Cardiac muscle cell (in vitro differentiated cells and primary cell): ENCODE results near the gene INO80E. TPM values are rescaled to one million over a fixed set of nuclear protein-coding genes. Genes with fewer than 3 reads are reported as not detected.
"Not testable (repeated sequence)": the region's sequence is repeated elsewhere in the genome, so short reads cannot be mapped to it uniquely, and the experiment has no call there.

Source experiments
- DNase-seq, 2 donors: peaks; one replicate each; pipeline versions ENCODE4 v3.0.0 to v3.0.0-alpha.2; 2010 to 2017; ENCODE audit warnings: low read depth in 1 of 2, low spot score in 1 of 2
- H3K27ac ChIP-seq: fragments of 200-600 bp; sonication (generic); 2 replicates; pipeline ENCODE4 v1.5.1; 2016
- H3K27me3 ChIP-seq: fragments of 200-600 bp; sonication (generic); 2 replicates; pipeline ENCODE4 v1.6.0; 2016; ENCODE audit warnings: control low read depth
- H3K36me3 ChIP-seq: fragments of 200-600 bp; sonication (generic); 2 replicates; pipeline ENCODE4 v1.5.1; 2016; ENCODE audit warnings: control low read depth
- H3K4me1 ChIP-seq: fragments of 200-600 bp; sonication (generic); 2 replicates; pipeline ENCODE4 v1.8.1; 2017; ENCODE audit warnings: low read depth, mild to moderate bottlenecking, mixed run types
- H3K4me3 ChIP-seq: fragments of 200-600 bp; sonication (generic); 2 replicates; pipeline ENCODE4 v1.5.1; 2016; ENCODE audit warnings: mild to moderate bottlenecking
- H3K9me3 ChIP-seq: fragments of 200-600 bp; sonication (generic); 2 replicates; pipeline ENCODE4 v1.5.1; 2017; ENCODE audit warnings: low read depth, mild to moderate bottlenecking, control low read depth
- CTCF ChIP-seq: IDR thresholded peaks from 2 replicates; pipeline ENCODE4 v1.5.1; 2012; ENCODE audit warnings: low read depth, mild to moderate bottlenecking, low read length
- polyA plus RNA-seq: library from polyadenylated mRNA; unstranded; fragments of >200 nt; fragmentation: Nextera tagmentation; extraction: Ambion mirVana; gene quantifications from 2 replicates; pipeline ENCODE4 v1.2.1, GENCODE V29; 2016
- total RNA-seq: library from RNA; depleted of rRNA; stranded (reverse); fragments of >200 nt; gene quantifications from 2 replicates; pipeline ENCODE4 v1.2.3, GENCODE V29; 2016

INO80E gene
- total and polyA plus RNA-seq, 2 experiments from 2014 or later, result 19.0 to 167 TPM

- Histone ChIP-seq H3K4me3 (no peak overlapping the region), H3K27ac (no peak overlapping the region), H3K9me3 (no peaks in the 10 kb centered on the region), H3K4me1 (peaks cover 4% of the 10 kb centered on the region), H3K36me3 (no peaks in the 10 kb centered on the region), H3K27me3 (no peaks in the 10 kb centered on the region)
- TF ChIP-seq CTCF, result no peak
- no peak for DNase-seq
Observed at GRCh38 chr16:29959293-29959692, 36.7 kb upstream of the INO80E start.

- not testable (repeated sequence) for H3K4me3 ChIP-seq, H3K36me3 ChIP-seq, H3K27ac ChIP-seq, H3K9me3 ChIP-seq, H3K4me1 ChIP-seq, H3K27me3 ChIP-seq, DNase-seq
Observed at GRCh38 chr16:29959821-29960220, 36.2 kb upstream of the INO80E start.

GRCh38 chr16:29961127-29961478, 34.9 kb upstream of the INO80E start:
- Histone ChIP-seq H3K27me3 (no peaks in the 10 kb centered on the region), H3K9me3 (no peaks in the 10 kb centered on the region), H3K4me1 (peaks cover 4% of the 10 kb centered on the region), H3K36me3 (no peaks in the 10 kb centered on the region), H3K4me3 (peak overlapping the region; percentile 83), H3K27ac (no peak overlapping the region)
- no peak for DNase-seq
- TF ChIP-seq CTCF, result no peak

- Histone ChIP-seq H3K27me3 (no peaks in the 10 kb centered on the region), H3K4me1 (peaks cover 4% of the 10 kb centered on the region), H3K4me3 (peak within 1 kb of the TSS; percentile 83), H3K36me3 (no peaks in the 10 kb centered on the region), H3K27ac (peak within 1 kb of the TSS; percentile 60), H3K9me3 (no peaks in the 10 kb centered on the region)
- peak; percentile 43 for TF ChIP-seq CTCF
- peak; percentile 93 for DNase-seq
Observed at GRCh38 chr16:29961479-29962343, 34.3 kb upstream of the INO80E start, which contains the start of gene TMEM219. TMEM219 (plus strand) TSS chr16:29962079; CDS start chr16:29963144, 1,065 bp downstream.

- Histone ChIP-seq H3K27me3 (no peaks in the 10 kb centered on the region), H3K36me3 (no peaks in the 10 kb centered on the region), H3K4me1 (peaks cover 4% of the 10 kb centered on the region), H3K9me3 (no peaks in the 10 kb centered on the region), H3K27ac (peak overlapping the region; percentile 27), H3K4me3 (peak overlapping the region; percentile 83)
- peak in 1 of 2 donors; percentile 66 for DNase-seq
- no peak for TF ChIP-seq CTCF
Observed at GRCh38 chr16:29962344-29962994, 33.6 kb upstream of the INO80E start.
